Suppressor macrophage treated with lipopolysaccharide for 1 hour (primary cell): ENCODE measurements around the gene TRPM8.
"Not testable (repeated sequence)": the region's sequence is repeated elsewhere in the genome, so short reads cannot be mapped to it uniquely, and the experiment has no call there.

ENCODE experiments used
- DNase-seq, 3 donors: peaks; one replicate each; pipeline ENCODE4 v3.0.0-alpha.2; 2020 to 2022

TRPM8 gene

DNA sequence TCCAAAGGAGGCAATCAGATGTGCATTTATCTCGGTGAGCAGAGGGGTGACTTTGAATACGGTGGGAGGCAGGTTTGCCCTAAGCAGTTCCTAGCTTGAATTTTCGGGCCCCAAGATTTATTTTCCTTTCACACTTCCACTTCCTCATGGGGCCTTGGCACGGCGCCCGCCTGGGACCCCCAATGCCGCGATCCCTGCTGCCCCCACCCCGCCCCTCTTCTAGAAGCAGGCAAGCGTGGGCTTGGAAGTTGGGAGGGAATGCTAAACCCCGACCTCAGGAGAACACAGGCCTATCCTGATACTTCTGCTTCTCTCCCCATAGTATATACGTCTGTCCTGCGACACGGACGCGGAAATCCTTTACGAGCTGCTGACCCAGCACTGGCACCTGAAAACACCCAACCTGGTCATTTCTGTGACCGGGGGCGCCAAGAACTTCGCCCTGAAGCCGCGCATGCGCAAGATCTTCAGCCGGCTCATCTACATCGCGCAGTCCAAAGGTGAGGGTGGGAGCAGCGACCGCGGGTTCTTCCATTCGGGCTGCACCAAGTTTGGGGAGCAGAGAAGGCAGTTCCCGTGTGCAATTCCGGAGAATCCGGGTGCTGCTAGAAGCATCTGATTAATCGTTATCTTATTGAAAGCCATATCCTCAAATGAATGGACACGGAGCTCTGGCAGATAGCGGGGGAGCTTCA is 21.6 kb downstream of the TRPM8 start:
- DNase-seq: no peak

DNA sequence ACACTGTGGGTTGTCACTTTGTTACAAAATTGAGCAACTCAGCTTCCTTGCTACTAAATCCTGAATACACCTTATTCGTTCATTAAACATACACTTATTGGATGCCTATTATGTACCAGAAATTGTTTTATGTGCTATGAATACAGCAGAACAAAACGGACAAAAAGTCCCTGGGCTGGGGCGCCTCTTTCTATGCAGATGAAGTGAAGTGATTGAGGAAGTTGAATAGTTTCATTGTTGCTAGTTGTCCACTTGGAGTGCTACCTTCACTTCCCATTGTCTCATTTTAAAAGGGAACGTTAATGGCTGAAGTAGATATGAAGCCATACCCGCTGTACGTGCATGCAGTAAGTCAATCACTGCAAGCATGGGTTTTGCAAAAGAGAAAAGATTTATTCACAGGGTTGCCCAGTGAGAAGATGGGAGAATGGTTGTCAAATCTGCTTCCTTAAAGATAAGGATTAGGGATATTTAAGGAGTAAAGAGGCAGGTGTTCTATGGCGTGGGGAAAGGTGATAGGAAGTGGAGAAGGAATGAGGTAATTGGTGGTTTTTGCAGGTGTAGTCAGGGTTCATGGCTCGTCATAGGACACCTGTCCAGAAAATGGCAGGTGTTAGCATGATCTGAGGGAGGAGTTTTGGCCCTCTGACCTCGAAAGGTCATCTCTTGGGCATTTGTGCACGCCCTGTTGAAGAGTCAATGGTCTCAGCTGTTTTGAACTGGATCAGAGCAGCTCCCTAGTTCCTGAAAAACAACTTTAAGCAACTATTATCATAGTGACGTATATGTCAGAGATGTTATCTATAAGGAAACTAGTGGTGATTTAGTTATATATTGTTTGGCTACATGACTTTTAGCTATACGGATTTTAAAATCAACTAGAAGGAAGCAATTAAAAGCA is 23.5 kb downstream of the TRPM8 start:
- peak in 1 of 3 donors; percentile 10 for DNase-seq

DNA sequence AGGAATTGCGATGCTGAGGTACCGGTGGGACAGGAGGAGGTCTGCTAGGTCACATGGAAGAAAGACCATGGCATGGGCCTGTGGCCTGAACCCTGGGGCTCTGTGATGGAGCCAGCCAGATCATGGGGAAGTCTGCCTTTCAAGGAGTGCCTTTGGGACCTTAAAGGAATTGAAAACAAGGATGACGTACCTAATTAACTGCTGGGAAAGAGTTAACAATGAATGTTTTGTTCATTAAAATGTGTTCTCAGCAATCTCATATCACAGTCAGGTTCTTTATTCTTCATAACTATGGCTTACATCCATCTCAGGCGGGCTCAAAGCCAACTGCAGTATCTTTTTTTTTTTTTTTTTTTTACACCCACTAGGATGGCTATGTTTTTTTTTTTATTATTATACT is 25.6 kb downstream of the TRPM8 start:
- DNase-seq: no peak

DNA sequence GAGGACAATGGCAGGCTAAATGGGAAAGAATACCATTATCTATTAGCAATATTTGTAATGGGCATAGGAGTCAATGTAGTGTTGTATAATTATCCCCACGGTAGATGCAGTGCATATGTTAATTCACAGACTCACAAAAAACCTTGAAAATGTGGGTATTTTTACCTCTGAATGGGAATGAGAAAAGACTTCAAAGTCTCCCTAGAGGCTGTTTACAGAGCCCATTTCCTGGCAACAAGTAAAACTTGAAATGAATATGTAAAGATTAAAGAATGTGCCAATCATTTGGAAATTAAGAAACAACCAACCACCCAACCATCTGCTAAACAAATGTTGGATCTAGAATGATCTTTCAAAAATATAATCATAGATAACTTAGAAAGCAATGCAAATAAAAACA is 27.1 kb downstream of the TRPM8 start:
- DNase-seq: no peak

DNA sequence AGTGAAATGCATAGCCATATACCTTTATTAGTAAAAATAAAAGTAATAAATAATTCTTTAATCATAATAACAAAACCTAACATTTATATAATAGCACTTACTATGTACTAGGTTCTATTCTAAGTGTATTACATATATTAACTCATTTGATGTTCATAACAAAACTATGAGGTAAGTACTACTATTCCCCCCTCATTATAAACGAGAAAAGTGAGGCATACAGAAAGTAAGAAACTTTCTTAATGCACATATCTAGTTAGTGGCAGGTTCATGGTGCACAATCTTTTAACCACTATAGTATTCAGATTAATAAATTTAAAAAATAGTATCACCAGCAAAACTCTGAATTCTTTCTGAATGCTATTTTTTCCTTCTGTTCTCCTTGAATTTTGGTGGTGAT is 27.5 kb downstream of the TRPM8 start:
- DNase-seq: no peak

DNA sequence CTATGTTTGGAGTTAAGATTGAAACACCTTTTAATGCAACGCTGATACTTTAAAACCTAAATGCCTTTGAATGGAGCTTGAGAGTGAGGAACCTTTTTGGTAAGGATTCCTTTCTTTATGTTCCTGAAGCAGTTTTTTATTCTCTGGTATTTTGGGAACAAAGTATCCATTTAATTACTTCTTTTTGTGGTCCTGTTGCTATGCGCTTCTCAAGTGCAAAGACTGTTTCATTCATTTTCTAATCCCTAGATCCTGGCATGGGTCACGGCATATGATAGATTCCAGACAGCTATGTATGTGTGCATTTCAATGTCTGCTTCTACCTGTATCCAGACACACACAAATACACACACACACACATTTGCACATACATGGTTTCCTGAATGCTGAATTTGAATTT is 28.0 kb downstream of the TRPM8 start:
- DNase-seq: no peak

DNA sequence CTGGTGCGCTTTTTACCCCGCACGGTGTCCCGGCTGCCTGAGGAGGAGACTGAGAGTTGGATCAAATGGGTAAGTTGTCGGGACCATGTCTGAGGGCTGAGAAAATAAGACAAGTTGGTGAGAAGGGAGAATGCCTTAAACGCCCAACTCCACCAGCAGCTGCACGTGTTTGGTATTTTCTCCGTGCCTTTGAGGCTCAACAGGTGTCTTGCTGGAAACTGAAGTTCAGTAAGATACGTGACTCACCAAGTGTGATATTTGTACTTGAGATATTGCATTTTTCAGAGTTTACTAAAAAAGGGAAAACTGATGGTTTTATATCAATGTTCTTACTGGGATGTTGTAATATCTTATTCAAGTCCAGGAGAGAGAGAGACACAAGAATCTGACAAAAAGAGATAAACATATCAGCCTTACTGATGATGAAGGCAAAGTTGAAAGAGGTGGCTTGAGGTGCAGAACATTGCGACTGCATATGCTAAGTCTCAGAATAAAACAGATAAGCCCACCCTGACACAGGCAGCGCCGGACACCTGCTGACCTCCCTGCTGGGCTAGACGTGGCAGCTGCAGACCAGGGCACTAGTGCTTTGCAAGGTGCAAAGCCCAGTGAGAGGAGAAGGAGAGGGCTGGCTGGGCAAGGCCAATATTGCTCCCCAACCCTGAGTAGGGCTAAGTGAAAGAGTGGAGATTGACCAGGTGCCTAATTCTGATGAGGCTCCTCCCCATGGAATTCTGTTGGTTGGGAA is 33.1 kb downstream of the TRPM8 start:
- no peak for DNase-seq

DNA sequence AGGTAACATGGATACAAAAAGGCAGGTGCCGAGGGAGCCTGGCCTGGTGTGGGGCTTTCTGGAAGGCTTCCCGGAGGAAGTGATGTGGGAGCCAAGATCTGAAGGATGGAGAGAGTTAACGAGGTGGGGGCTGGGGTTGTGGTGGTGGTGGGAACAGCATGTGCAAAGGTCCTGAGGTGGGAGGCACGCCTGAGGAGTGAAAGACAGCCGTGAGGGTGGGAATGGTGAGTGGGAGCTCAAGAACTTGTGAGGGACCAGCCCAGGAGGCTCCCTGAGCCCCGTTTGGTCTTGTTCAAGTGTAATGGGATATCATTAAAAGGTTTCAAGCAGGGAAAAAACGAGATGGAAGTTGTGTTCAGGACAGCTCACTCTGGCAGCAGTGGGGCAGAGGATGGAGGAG is 35.2 kb downstream of the TRPM8 start:
- no peak for DNase-seq

DNA sequence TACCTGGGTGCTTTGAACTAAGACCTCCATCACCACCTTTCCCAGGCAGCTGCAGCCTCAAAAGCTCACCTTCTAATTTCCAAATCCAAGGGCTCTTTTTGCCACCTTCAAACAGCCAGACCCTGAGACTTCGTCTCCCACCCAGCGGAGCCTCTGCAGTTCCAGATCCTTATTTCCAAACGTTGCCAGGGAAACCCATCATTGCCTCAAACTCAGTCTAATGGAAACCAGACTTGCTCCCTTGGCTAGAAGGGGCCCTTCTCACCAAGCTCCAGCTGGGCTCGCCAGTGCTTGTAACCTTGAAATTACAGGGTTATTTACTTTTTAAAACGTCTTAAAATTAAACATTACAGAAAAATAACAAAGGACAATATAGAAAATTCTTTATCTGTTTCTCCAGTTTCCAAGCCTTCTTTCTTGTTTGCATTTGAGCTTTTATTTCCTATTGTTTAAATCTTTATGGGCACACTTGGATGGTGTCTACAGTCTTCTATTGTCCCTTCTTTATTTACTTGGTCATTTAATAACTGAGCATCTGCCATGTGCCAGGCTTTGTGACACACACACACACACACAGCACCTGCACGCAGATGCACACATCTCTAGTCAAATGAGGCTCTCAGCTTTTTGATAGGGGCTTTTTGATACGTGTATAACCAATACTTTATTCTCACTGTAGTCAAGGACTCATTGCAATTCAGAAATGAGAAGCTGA is 36.1 kb downstream of the TRPM8 start:
- DNase-seq: no peak

DNA sequence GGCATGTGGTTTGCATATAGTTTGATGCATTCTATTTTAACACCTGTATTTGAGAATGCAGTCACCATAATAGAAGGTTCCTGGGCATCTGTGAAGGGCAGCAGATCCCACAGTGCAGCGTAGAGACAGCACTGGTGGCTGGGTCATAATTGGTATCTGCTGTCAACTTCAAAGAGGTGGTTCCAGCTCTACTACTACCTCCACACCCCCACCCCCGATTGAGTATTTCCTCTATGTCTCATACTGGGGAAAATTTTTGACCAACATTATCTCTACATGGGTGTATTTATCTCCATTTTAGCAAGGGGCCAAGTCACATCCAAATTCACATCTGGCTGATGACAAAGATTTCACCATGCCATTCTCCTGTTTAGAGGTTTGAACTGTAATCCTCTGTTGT is 43.0 kb downstream of the TRPM8 start:
- no peak for DNase-seq

DNA sequence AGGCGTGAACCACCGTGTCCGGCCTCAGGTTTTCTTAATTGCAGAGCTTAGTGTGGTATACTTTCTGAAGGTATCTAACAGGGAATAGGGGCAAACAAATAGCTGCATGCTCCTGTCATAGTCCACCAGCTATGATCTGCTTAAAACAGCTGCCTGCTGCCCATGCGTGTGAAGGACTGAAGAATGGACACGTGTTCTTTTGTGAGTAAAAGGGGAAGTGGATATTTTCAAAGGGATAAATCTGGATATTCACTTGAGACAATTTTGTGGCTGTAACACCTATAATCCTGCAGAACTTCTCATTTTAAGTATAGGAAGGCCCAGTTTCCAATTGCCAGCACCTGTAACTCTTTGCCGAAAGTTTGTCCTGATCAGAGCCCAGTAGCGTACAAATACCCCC is 44.7 kb downstream of the TRPM8 start:
- DNase-seq: no peak

DNA sequence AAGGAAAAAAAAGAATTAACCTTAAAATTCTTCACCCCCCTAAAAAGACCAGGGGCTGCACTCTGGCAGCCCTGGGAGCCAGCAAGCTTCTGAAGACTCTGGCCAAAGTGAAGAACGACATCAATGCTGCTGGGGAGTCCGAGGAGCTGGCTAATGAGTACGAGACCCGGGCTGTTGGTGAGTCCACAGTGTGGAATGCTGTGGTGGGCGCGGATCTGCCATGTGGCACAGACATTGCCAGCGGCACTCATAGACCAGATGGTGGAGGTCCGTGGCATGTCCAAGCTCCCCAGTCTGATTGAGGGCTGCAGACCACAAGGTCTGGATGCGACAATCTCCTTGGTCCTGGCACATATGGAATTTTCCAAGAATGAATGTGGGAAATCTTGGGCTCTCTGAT is 47.4 kb downstream of the TRPM8 start:
- no peak for DNase-seq

DNA sequence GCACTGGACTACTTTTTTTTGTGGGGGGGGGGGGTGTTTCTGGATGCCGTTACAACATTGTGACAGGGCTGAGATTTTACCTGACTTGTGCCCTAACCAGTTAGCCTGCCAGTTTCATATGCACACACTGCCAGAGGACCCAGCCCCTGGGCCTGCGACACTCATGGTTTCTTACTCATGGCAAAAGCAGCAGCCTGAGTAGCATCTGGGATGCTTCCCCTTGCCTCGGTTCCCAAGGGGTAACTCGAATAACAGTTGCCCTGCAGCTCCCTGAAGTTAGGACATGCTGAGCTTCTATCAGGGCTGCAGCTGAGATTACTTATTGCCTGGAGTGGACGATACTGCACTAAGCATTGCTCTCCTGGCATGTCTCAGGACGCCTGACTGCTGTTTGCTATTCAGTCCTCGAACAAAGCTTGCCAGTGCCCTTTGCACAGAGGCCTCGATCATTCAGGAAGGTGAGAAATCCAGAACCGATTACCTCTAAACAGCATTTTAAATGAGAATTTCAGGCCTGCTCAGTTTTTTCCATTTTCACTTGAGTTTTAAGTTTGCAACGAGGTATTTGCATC is 47.9 kb downstream of the TRPM8 start:
- DNase-seq: no peak

DNA sequence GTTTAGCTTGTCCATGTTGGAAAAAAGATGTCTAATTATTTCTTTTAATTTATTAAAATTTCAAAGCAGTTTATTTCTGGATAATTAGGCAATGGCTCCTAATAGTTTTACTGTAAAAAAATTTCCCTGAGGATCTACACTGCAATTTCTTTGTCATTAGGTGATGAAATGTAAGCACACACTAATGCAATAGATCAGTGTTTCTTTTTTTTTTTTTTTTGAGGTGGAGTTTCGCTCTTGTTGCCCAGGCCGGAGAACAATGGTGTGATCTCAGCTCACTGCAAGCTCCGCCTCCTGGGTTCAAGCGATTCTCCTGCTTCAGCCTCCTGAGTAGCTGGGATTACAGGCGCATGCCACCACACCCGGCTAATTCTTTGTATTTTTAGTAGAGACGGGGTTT is 48.5 kb downstream of the TRPM8 start:
- peak in 1 of 3 donors; percentile 5 for DNase-seq

DNA sequence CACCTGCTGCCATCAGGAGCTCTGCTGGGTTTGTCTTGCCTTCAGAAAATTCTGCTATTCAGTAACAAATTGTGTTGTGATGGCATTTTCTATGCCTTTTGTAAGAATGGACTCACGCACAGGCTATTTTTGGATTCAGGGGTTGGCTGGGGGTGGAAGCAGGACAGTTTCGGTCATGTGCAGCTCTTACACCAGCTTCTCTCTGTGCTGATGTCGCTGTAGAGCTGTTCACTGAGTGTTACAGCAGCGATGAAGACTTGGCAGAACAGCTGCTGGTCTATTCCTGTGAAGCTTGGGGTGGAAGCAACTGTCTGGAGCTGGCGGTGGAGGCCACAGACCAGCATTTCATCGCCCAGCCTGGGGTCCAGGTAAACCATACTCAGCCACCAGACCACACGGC is 49.2 kb downstream of the TRPM8 start:
- peak in 2 of 3 donors; percentile 19 to 47 for DNase-seq

DNA sequence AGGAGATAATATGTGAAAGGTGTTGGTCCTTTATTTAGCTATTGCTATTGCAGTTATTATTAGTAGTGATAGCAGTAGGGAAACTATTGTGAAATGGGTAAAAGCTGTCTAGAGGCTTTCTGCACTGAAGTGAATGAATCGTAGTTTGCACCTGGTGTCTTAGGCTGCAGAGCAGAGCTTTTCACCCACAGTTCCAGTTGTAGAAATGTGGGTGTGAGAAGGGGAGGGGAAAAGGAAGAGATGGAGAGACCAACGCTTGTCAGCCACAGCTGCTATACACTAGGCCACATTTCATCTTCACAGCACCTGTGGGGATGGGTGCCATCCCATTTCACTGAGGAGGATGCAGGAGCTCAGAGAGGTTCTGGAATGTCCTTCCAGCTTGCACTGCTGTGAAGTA is 50.0 kb downstream of the TRPM8 start:
- no peak for DNase-seq

DNA sequence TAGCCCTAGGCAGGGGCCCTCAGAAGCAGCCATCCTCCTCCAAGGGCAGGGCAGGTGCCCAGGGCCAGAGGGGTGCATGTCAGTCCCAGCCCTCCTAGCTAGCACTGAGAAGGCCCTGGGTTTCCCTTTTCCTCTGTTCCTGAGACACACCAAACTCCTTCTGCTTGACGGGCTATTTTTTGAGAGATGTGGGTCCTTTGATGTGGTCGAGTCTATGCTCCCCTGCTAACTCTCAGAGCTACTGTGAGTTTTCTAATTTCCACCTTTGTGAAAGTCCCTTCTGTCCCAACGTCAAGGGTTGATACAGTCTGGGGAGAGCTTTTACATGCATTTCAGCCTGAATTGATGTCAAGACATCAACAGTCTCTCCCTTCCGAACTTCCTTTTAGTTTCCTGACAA is 51.4 kb downstream of the TRPM8 start:
- DNase-seq: no peak

DNA sequence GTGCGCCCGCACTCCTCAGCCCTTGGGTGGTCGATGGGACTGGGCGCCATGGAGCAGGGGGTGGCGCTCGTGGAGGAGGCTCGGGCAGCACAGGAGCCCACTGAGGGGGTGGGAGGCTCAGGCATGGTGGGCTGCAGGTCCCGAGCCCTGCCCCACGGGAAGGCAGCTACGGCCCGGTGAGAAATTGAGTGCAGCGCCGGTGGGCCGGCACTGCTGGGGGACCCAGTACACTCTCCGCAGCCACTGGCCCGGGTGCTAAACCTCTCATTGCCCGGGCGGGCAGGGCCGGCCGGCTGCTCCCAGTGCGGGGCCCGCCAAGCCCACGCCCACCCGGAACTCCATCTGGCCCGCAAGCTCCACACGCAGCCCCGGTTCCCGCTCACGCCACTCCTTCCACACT is 55.3 kb downstream of the TRPM8 start:
- DNase-seq: not testable (repeated sequence)

DNA sequence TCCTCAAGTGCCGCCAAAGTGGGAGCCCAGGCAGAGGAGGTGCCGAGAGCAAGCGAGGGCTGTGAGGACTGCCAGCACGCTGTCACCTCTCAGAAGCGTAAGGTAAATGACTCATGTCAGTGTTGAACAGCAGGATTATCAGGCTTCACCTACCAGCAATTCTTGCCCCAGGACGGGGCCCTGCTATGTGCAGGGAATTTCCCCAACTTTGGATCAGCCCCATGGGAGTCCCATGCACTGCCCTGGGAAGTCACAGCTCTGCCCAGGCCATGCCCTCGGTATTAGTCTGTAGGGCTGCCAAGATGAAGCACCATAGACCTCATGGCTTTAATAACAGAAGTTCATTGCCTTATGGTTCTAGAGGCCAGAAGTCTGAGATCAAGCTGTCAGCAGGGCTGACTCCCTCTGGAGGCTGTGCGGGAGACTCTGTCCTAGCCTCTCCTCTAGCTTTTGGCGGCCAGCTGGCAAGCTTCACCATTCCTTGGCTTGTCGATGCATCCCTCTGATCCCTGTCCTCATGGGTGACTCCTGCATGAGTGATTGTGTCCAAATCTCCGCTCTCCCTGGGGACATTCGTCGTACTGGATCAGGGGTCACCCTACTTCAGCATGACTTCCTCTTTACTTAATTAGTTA is 55.9 kb downstream of the TRPM8 start:
- no peak for DNase-seq

DNA sequence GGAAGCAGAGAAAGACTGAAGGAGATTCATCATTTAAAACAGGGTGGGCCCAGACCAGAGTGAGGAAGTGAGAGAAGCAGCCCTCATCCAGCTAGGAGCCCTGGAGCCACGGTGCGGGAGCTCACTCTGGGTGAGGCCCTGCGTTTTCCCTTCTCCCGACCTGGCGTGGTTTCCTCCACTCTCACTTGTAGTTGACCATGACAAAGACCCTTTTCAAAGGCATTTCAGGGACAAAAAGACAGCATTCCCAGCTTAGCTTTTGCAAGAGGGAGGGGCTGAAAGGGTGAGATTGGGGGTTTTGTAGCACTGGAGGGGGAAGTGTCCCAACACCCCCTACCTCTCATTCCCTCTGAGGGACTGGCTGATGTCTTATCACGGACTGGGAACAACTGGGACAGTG is 56.6 kb downstream of the TRPM8 start:
- DNase-seq: no peak

DNA sequence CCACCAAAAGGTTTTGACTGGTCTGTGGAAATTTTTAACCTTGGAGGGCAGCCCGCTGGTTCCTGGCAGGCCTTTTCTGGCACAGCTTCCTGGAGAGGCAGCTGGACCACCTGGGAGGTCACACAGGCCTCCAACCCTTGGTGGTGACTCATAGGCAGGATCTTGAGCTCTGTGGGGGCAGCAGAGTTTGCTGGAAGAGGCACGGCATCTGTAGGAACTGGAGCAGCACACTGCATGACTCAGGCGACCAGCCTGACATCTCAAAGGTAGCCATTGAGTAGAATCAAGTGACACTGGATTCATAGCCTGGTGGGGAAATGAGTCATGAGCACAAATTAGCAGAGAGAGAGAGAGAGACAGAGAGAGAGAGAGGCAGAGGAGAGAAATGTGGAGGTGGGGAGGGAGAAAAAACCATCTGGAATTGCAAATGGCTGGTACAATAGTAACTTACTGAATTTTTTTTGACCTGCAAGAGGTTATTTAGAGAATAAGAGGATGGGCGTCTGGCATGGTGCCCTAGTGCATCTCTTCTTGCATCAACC is 57.4 kb downstream of the TRPM8 start:
- peak; percentile 22 to 44 (median 29) for DNase-seq

DNA sequence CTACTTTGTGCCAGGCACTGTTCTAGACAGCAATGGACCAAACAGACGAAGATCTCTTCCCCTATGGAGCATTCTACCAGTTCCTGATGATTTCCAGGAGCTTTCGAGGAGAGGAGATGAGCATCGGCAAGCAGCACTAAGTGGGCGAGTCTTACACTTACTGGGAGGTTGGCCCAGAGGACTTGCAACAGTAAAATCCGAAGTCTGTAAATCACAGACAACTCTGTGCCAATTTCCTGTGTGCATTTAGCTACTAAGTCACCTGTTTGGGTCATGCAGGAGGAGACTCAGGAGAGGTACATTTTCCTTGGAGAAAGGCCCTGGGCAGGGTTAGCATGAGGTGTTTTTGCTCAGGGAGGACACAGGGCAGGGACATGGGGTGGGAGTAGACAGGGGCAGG is 58.9 kb downstream of the TRPM8 start:
- no peak for DNase-seq
